K562 (cell line): ENCODE results near the gene SURF6. TPM values are rescaled to one million over a fixed set of nuclear protein-coding genes. Genes with fewer than 3 reads are reported as not detected.

Source experiments
- ATAC-seq: fragments of 200-7000 bp; cut with Tn5 transposase; 3 replicates; pipeline ENCODE4 v1.9.1; 2020; ENCODE audit warnings: moderate library complexity
- BruUV-seq: library from RNA; stranded (reverse); fragments of 400-500 nt; replicated peaks from 2 replicates; lab custom pipeline; 2021; lab: Mats Ljungman, UMichigan
- CTCF ChIA-PET: fragments of 300-600 bp; formaldehyde crosslinking; extraction: SDS; loops from one replicate; lab custom pipeline; 2021; ENCODE audit warnings: low intra/inter-chr PET ratio; lab: Yijun Ruan, JAX
- POLR2A ChIA-PET: fragments of 300-600, 350-650 bp; sonication (Branson Sonifier 250); formaldehyde crosslinking; extraction: SDS; loops from one replicate; lab custom pipeline; 2021; ENCODE audit warnings: antibody characterized with exemption, inconsistent platforms; lab: Yijun Ruan, JAX
- DNase-seq, 4 experiments: peaks; one replicate each; pipeline versions ENCODE4 v3.0.0 to v3.0.0-alpha.2; 2011 to 2018; ENCODE audit warnings: low spot score in 3 of 4, mixed read lengths in 3 of 4; ENCODE audit errors: extremely low read depth in 1 of 4
- FAIRE-seq: peaks from 2 replicates; lab custom pipeline; 2011; peaks lifted over from hg19 to GRCh38; lab: Jason Lieb, UNC
- H2AFZ ChIP-seq: 2 replicates; pipeline ENCODE4 v1.6.0; 2011; ENCODE audit warnings: low read depth, low read length, control low read depth, inconsistent platforms
- H3K27ac ChIP-seq: fragments of 200-600 bp; 3 replicates; pipeline ENCODE4 v1.8.0; 2011; ENCODE audit warnings: low read depth, mild to moderate bottlenecking, control low read depth, inconsistent platforms, low read length, moderate library complexity, mixed read lengths; ENCODE audit errors: extremely low read depth
- H3K27me3 ChIP-seq, 2 experiments: fragments of 300-600 bp in 1 of 2; 2 replicates in 1 of 2; 3 replicates in 1 of 2; pipeline versions ENCODE4 v1.6.0 to v1.8.0; 2011; ENCODE audit warnings: inconsistent platforms in 2 of 2, low read length in 2 of 2, mild to moderate bottlenecking in 1 of 2, mixed read lengths in 1 of 2, moderate library complexity in 1 of 2; ENCODE audit not compliant: control insufficient read depth in 2 of 2, insufficient read depth in 2 of 2
- H3K36me3 ChIP-seq: fragments of 300-600 bp; 3 replicates; pipeline ENCODE4 v1.8.0; 2011; ENCODE audit warnings: mild to moderate bottlenecking, low read length, inconsistent platforms; ENCODE audit not compliant: control insufficient read depth, insufficient read depth
- H3K4me1 ChIP-seq, 2 experiments: fragments of 200-600 bp in 1 of 2; replicated peaks in 1 of 2; 2 replicates in 1 of 2; 3 replicates in 1 of 2; pipeline versions ENCODE4 v1.5.1 to v1.8.0; 2011; ENCODE audit warnings: inconsistent platforms in 2 of 2, low read length in 2 of 2, mild to moderate bottlenecking in 1 of 2, mixed read lengths in 1 of 2, moderate library complexity in 1 of 2; ENCODE audit not compliant: control insufficient read depth in 2 of 2, insufficient read depth in 2 of 2
- H3K4me2 ChIP-seq: 2 replicates; pipeline ENCODE4 v1.6.1; 2011; ENCODE audit warnings: low read length, control low read depth, inconsistent platforms, mixed read lengths; ENCODE audit not compliant: insufficient read depth
- H3K4me3 ChIP-seq: fragments of 200-600 bp; sonication (generic), shearing (Covaris generic); 2 replicates; pipeline ENCODE4 v1.5.1; 2016; ENCODE audit warnings: control low read depth, inconsistent platforms
- H3K79me2 ChIP-seq: fragments of 200-600 bp; 3 replicates; pipeline ENCODE4 v1.8.0; 2011; ENCODE audit warnings: low read length, inconsistent platforms; ENCODE audit not compliant: control insufficient read depth, insufficient read depth
- H3K9ac ChIP-seq, 2 experiments: 2 replicates each; pipeline versions ENCODE4 v1.6.0 to v1.6.1; 2011; ENCODE audit warnings: low read depth in 2 of 2, low read length in 2 of 2, control low read depth in 1 of 2, inconsistent platforms in 1 of 2, mild to moderate bottlenecking in 1 of 2, mixed read lengths in 1 of 2; ENCODE audit not compliant: insufficient read depth in 1 of 2
- H3K9me1 ChIP-seq: one replicate; pipeline ENCODE4 v1.6.0; 2011; ENCODE audit warnings: inconsistent platforms, mild to moderate bottlenecking, low read length, moderate library complexity; ENCODE audit not compliant: control insufficient read depth, insufficient read depth
- H3K9me3 ChIP-seq: replicated peaks from 2 replicates; pipeline ENCODE4 v1.5.1; 2011; ENCODE audit warnings: low read depth, low read length, inconsistent platforms; ENCODE audit not compliant: control insufficient read depth, insufficient read depth
- H4K20me1 ChIP-seq: replicated peaks from 2 replicates; pipeline ENCODE4 v1.6.1; 2011; ENCODE audit warnings: low read length, inconsistent platforms, mixed read lengths; ENCODE audit not compliant: control insufficient read depth, insufficient read depth
- KDM2B ChIP-seq: fragments of 250-450 bp; sonication (Bioruptor Pico); IDR thresholded peaks from 2 replicates; pipeline ENCODE4 v1.8.0; 2021; ENCODE audit warnings: mild to moderate bottlenecking, moderate library complexity
- MNT ChIP-seq, 2 experiments: fragments of 450-650 bp; conservative IDR thresholded peaks; 2 replicates each; pipeline ENCODE4 v1.6.1; 2017; ENCODE audit warnings: mild to moderate bottlenecking in 2 of 2, moderate library complexity in 2 of 2
- RBFOX2 ChIP-seq: fragments of 200-400 bp; formaldehyde crosslinking; IDR thresholded peaks from 2 replicates; pipeline ENCODE4 v1.6.1; 2017; ENCODE audit warnings: low read depth, mild to moderate bottlenecking, low read length, moderate library complexity
- SP1 ChIP-seq: sonication (generic); formaldehyde crosslinking; IDR thresholded peaks from 2 replicates; pipeline ENCODE4 v1.8.1; 2022; ENCODE audit warnings: mild to moderate bottlenecking, missing genetic modification reagents
- ZNF384 ChIP-seq: IDR thresholded peaks from 2 replicates; pipeline ENCODE4 v1.6.1; 2012; ENCODE audit warnings: low read depth, low read length, improper control_type of control experiment
- ZNF41 ChIP-seq: fragments of 250-450 bp; sonication (Bioruptor Pico); conservative IDR thresholded peaks from 2 replicates; pipeline ENCODE4 v1.4.0; 2020; ENCODE audit warnings: mild to moderate bottlenecking
- WGBS: fragments of 100-300 bp; shearing (Covaris generic); methylation state at CpG from one replicate; pipeline ENCODE4 v1.1.6; 2016; ENCODE audit warnings: low coverage, mixed read lengths; ENCODE audit not compliant: insufficient coverage; ENCODE audit errors: missing lambda C conversion rate; 5-methylcytosine and 5-hydroxymethylcytosine counted together
- in situ Hi-C: fragments of 300-500 bp; cut with MboI; formaldehyde crosslinking; loops from 4 replicates; pipeline ENCODE4 v1.15.0; 2018; ENCODE audit warnings: inconsistent platforms, mixed read lengths
- intact Hi-C: fragments of 100-400 bp; cut with micrococcal nuclease; formaldehyde crosslinking; loops from 2 replicates; pipeline ENCODE4 v1.14.2; 2022
- polyA plus RNA-seq, 8 experiments: library from polyadenylated mRNA; depleted of rRNA in 4 of 8; stranded (reverse) in 5 of 8; unstranded in 3 of 8; fragments of >200 nt; fragmentation: Nextera tagmentation in 2 of 8; fragmentation: Illumina TruSeq in 1 of 8; extraction: Ambion mirVana in 2 of 8; extraction: Trizol in 1 of 8; gene quantifications; 2 replicates each; pipeline versions ENCODE4 v1.2.1 to v1.2.3, GENCODE V29; 2011 to 2014; ENCODE audit warnings: inconsistent platforms in 1 of 8, missing spikeins in 1 of 8
- total RNA-seq, 7 experiments: library from RNA; depleted of rRNA in 6 of 7; stranded (reverse); fragments of >200 nt in 6 of 7; fragmentation: Illumina TruSeq in 2 of 7; extraction: Trizol in 2 of 7; gene quantifications; 2 replicates each; pipeline versions ENCODE4 v1.2.1 to v1.2.3, GENCODE V29; 2011 to 2021; ENCODE audit warnings: low replicate concordance in 1 of 7

SURF6 gene
- total and polyA plus RNA-seq, 9 of the 15 experiments (the other 6 are each of a cell fraction or from before 2014, with no cell fraction given): 1.4 to 68.3 (median 14.7) TPM

DNA sequence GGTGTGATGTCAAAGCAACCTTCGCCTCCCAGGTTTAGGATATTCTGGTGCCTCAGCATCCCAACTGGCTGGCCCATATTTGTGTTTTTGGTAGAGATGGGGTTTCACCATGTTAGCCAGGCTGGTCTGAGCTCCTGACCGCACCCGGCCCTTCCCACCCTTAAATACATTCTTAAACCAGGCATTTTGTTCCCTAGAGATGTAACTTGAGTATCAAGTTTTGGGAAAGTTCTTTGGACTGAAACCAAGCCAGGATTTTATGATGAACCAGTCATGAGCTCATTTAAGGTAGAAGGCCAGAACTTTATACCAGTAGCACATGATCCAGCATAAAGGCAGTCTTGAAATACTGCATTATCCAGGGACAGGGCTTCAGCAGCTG, 15.5 kb upstream of the SURF6 start:
- no peak overlapping the region for H2AFZ ChIP-seq
- no peaks in the 10 kb centered on the region for H3K27me3 ChIP-seq
- 0 out of 2 replicates have a peak, but pooled peaks have one; percentile 4 for TF ChIP-seq RBFOX2
- no peak for TF ChIP-seq ZNF384
- no peak for TF ChIP-seq ZNF41 (CRISPR knock-in tag)
- peak in 1 of 2 experiments; percentile 17; a peak in 1 of 4 replicates for TF ChIP-seq MNT (conservative IDR thresholded peaks at IDR 0.05)
- no peak for TF ChIP-seq KDM2B (CRISPR knock-in tag)
- TF ChIP-seq SP1: no peak
- ATAC-seq (no peak), FAIRE-seq (no peak), DNase-seq (no peak)
- BruUV-seq: no TSS peak
- peaks cover 30% of the 10 kb centered on the region for H4K20me1 ChIP-seq
- peaks cover 3% of the 10 kb centered on the region for H3K9me1 ChIP-seq
- POLR2A ChIA-PET: interaction anchor here (0.8 to 7.4 kb wide), 12 partner anchors 8 to 190 kb away, joined by 3 to 33 read pairs (median 5); partner anchors contain the start of gene STKLD1
- intact Hi-C loops: no loop called here
- H3K9ac ChIP-seq: no peak overlapping the region
- peak overlapping the region; percentile 34; the same call in 1 of the 3 replicates for H3K27ac ChIP-seq
- peaks cover 13 to 30% of the 10 kb centered on the region in 2 experiments; a peak in 4 of 5 replicates for H3K4me1 ChIP-seq
- no peaks in the 10 kb centered on the region for H3K9me3 ChIP-seq
- peaks cover 60% of the 10 kb centered on the region for H3K79me2 ChIP-seq
- peaks cover 57% of the 10 kb centered on the region for H3K36me3 ChIP-seq
- CTCF ChIA-PET: no interaction called here
- no peak overlapping the region for H3K4me3 ChIP-seq
- 92% methylated on average over 3 of the region's 3 CpGs for WGBS
- in situ Hi-C loops: no loop called here
- peak overlapping the region; percentile 3; the same call in 1 of the 2 replicates for H3K4me2 ChIP-seq
